Right lobe of liver (tissue), 4 donors: ENCODE data around the gene LY6G6C.

Experiments
- CTCF ChIP-seq, 4 donors: fragments of 200-600 bp in 3 of 4; fragments of 450-650 bp in 1 of 4; IDR thresholded peaks; one replicate each; pipeline versions ENCODE4 v1.5.1 to v1.8.0; 2016 to 2022; ENCODE audit warnings: antibody characterized with exemption in 4 of 4, mild to moderate bottlenecking in 2 of 4
- POLR2A ChIP-seq: fragments of 450-650 bp; IDR thresholded peaks from one replicate; pipeline ENCODE4 v1.6.1; 2017; ENCODE audit warnings: antibody characterized with exemption, mild to moderate bottlenecking
- donor health status: DM: no; HTN: no; CAD: no.
- donor health status: DM: no; HTN: no; CAD: no.
- donor health status: DM: no; HTN: yes; CAD: no.

GRCh38 chr6:31729979-31730630 lies 8.6 kb upstream of the LY6G6C start:
- TF ChIP-seq CTCF (IDR thresholded peaks at IDR 0.05) = no peak
- peak; percentile 43 for TF ChIP-seq POLR2A
